Large intestine (tissue), 3 donors: ENCODE results near the gene PARD6G. TPM values are rescaled to one million over a fixed set of nuclear protein-coding genes. Genes with fewer than 3 reads are reported as not detected.

Source experiments
- DNase-seq, 2 donors: peaks; one replicate each; pipeline versions ENCODE4 v3.0.0 to v3.0.0-alpha.2; 2013
- H3K27ac ChIP-seq: one replicate; pipeline ENCODE4 v1.5.1; 2013; ENCODE audit warnings: low read length
- H3K27me3 ChIP-seq: 2 replicates; pipeline ENCODE4 v1.6.1; 2013; ENCODE audit warnings: low read length; ENCODE audit not compliant: control insufficient read depth, insufficient read depth
- H3K36me3 ChIP-seq: 2 replicates; pipeline ENCODE4 v1.6.1; 2013; ENCODE audit warnings: low read length; ENCODE audit not compliant: control insufficient read depth, insufficient read depth
- H3K4me1 ChIP-seq: one replicate; pipeline ENCODE4 v1.6.1; 2013; ENCODE audit warnings: low read length; ENCODE audit not compliant: control insufficient read depth, insufficient read depth
- H3K4me3 ChIP-seq: one replicate; pipeline ENCODE4 v1.5.1; 2013; ENCODE audit warnings: low read length
- H3K9me3 ChIP-seq: one replicate; pipeline ENCODE4 v1.6.1; 2013; ENCODE audit warnings: mild to moderate bottlenecking, low read depth, low read length, moderate library complexity; ENCODE audit not compliant: control insufficient read depth
- WGBS: methylation state at CpG from one replicate; pipeline ENCODE4 v1.1.5; 2013; ENCODE audit warnings: low lambda C conversion rate; ENCODE audit not compliant: insufficient coverage; 5-methylcytosine and 5-hydroxymethylcytosine counted together
- polyA plus RNA-seq: library from polyadenylated mRNA; unstranded; fragments of 120-200 nt; gene quantifications from one replicate; pipeline ENCODE4 v1.2.1, GENCODE V29; 2013

The PARD6G gene
- polyA plus RNA-seq, 1 donor, result 7.4 TPM

GRCh38 chr18:80145196-80145804 is 102.0 kb downstream of the PARD6G start:
- H3K4me3 ChIP-seq, result no peak overlapping the region
- peak; percentile 60 to 78 for DNase-seq
- WGBS, result no CpG with 5 or more reads among the region's 5 CpGs
- peaks cover 4% of the 10 kb centered on the region for H3K36me3 ChIP-seq
- peaks cover 8% of the 10 kb centered on the region for H3K4me1 ChIP-seq
- no peaks in the 10 kb centered on the region for H3K27me3 ChIP-seq
- H3K9me3 ChIP-seq, result no peaks in the 10 kb centered on the region
- H3K27ac ChIP-seq, result no peak overlapping the region

- no peaks in the 10 kb centered on the region for H3K27me3 ChIP-seq
- H3K4me3 ChIP-seq, result no peak overlapping the region
- no peaks in the 10 kb centered on the region for H3K9me3 ChIP-seq
- DNase-seq, result no peak
- H3K36me3 ChIP-seq, result peaks cover 9% of the 10 kb centered on the region
- H3K4me1 ChIP-seq, result peaks cover 3% of the 10 kb centered on the region
- WGBS, result no CpG with 5 or more reads among the region's 2 CpGs
- no peak overlapping the region for H3K27ac ChIP-seq
Observed at GRCh38 chr18:80143881-80144280, 103.4 kb downstream of the PARD6G start.

GRCh38 chr18:80140455-80140985 is 106.8 kb downstream of the PARD6G start:
- no peak overlapping the region for H3K4me3 ChIP-seq
- DNase-seq, result no peak
- H3K27me3 ChIP-seq, result no peaks in the 10 kb centered on the region
- WGBS, result no CpG with 5 or more reads among the region's 5 CpGs
- no peaks in the 10 kb centered on the region for H3K9me3 ChIP-seq
- H3K4me1 ChIP-seq, result no peaks in the 10 kb centered on the region
- no peak overlapping the region for H3K27ac ChIP-seq
- H3K36me3 ChIP-seq, result peaks cover 39% of the 10 kb centered on the region

GRCh38 chr18:80137976-80138375 is 109.3 kb downstream of the PARD6G start:
- WGBS, result no CpG with 5 or more reads among the region's 12 CpGs
- peaks cover 60% of the 10 kb centered on the region for H3K36me3 ChIP-seq
- no peaks in the 10 kb centered on the region for H3K4me1 ChIP-seq
- no peaks in the 10 kb centered on the region for H3K9me3 ChIP-seq
- H3K4me3 ChIP-seq, result no peak overlapping the region
- no peak overlapping the region for H3K27ac ChIP-seq
- DNase-seq, result no peak
- H3K27me3 ChIP-seq, result no peaks in the 10 kb centered on the region

- H3K4me1 ChIP-seq, result no peaks in the 10 kb centered on the region
- H3K27me3 ChIP-seq, result no peaks in the 10 kb centered on the region
- H3K9me3 ChIP-seq, result no peaks in the 10 kb centered on the region
- H3K27ac ChIP-seq, result no peak overlapping the region
- 100% methylated on average over 1 of the region's 14 CpGs for WGBS
- H3K36me3 ChIP-seq, result peaks cover 62% of the 10 kb centered on the region
- no peak for DNase-seq
- H3K4me3 ChIP-seq, result no peak overlapping the region
Observed at GRCh38 chr18:80137137-80137536, 110.2 kb downstream of the PARD6G start.

- no peaks in the 10 kb centered on the region for H3K27me3 ChIP-seq
- no peak overlapping the region for H3K4me3 ChIP-seq
- no peaks in the 10 kb centered on the region for H3K9me3 ChIP-seq
- no peak for DNase-seq
- H3K27ac ChIP-seq, result no peak overlapping the region
- peaks cover 61% of the 10 kb centered on the region for H3K36me3 ChIP-seq
- WGBS, result no CpG with 5 or more reads among the region's 8 CpGs
- H3K4me1 ChIP-seq, result no peaks in the 10 kb centered on the region
Observed at GRCh38 chr18:80136679-80137078, 110.6 kb downstream of the PARD6G start.

GRCh38 chr18:80135136-80135535 is 112.2 kb downstream of the PARD6G start:
- no CpG with 5 or more reads among the region's 1 CpG for WGBS
- H3K27me3 ChIP-seq, result no peaks in the 10 kb centered on the region
- no peaks in the 10 kb centered on the region for H3K9me3 ChIP-seq
- no peak overlapping the region for H3K4me3 ChIP-seq
- DNase-seq, result no peak
- H3K4me1 ChIP-seq, result no peaks in the 10 kb centered on the region
- H3K36me3 ChIP-seq, result peaks cover 63% of the 10 kb centered on the region
- H3K27ac ChIP-seq, result no peak overlapping the region

GRCh38 chr18:80133124-80133523 is 114.2 kb downstream of the PARD6G start:
- DNase-seq, result no peak
- Histone ChIP-seq H3K9me3 (no peaks in the 10 kb centered on the region), H3K4me3 (no peak overlapping the region), H3K27me3 (no peaks in the 10 kb centered on the region), H3K4me1 (no peaks in the 10 kb centered on the region), H3K27ac (no peak overlapping the region), H3K36me3 (peaks cover 54% of the 10 kb centered on the region)
- WGBS, result 100% methylated on average over 1 of the region's 1 CpG

GRCh38 chr18:80132180-80132812 is 115.0 kb downstream of the PARD6G start:
- peaks cover 50% of the 10 kb centered on the region for H3K36me3 ChIP-seq
- H3K27ac ChIP-seq, result no peak overlapping the region
- no peaks in the 10 kb centered on the region for H3K27me3 ChIP-seq
- no peak for DNase-seq
- no peak overlapping the region for H3K4me3 ChIP-seq
- 92% methylated on average over 2 of the region's 3 CpGs for WGBS
- no peaks in the 10 kb centered on the region for H3K9me3 ChIP-seq
- no peaks in the 10 kb centered on the region for H3K4me1 ChIP-seq

- no peak for DNase-seq
- no CpG with 5 or more reads among the region's 5 CpGs for WGBS
- peaks cover 36% of the 10 kb centered on the region for H3K36me3 ChIP-seq
- no peaks in the 10 kb centered on the region for H3K9me3 ChIP-seq
- H3K27ac ChIP-seq, result no peak overlapping the region
- no peaks in the 10 kb centered on the region for H3K4me1 ChIP-seq
- no peak overlapping the region for H3K4me3 ChIP-seq
- no peaks in the 10 kb centered on the region for H3K27me3 ChIP-seq
Observed at GRCh38 chr18:80130555-80130954, 116.8 kb downstream of the PARD6G start.
